Kidney epithelial cell (primary cell): ENCODE measurements around the gene FOXR2. TPM values are rescaled to one million over a fixed set of nuclear protein-coding genes. Genes with fewer than 3 reads are reported as not detected.

ENCODE experiments used
- DNase-seq: peaks from one replicate; pipeline ENCODE4 v3.0.0-alpha.2; 2010; ENCODE audit warnings: low read depth
- H3K27me3 ChIP-seq: 2 replicates; pipeline ENCODE4 v1.6.0; 2011; ENCODE audit warnings: low read length; ENCODE audit not compliant: control insufficient read depth, insufficient read depth
- H3K36me3 ChIP-seq: 2 replicates; pipeline ENCODE4 v1.5.1; 2011; ENCODE audit warnings: low read length; ENCODE audit not compliant: control insufficient read depth, insufficient read depth
- H3K4me3 ChIP-seq: 2 replicates; pipeline ENCODE4 v1.5.1; 2011; ENCODE audit warnings: low read depth, mild to moderate bottlenecking, control low read depth, low read length
- CTCF ChIP-seq: IDR thresholded peaks from 2 replicates; pipeline ENCODE4 v1.5.1; 2011; ENCODE audit warnings: mild to moderate bottlenecking, moderate library complexity, low read length, control low read depth, inconsistent platforms; ENCODE audit not compliant: insufficient read depth, poor library complexity, severe bottlenecking
- total RNA-seq: library from RNA; depleted of rRNA; stranded (reverse); fragments of >200 nt; gene quantifications from 2 replicates; pipeline ENCODE4 v1.2.3, GENCODE V29; 2015

The FOXR2 gene
- not detected in 2 replicates for total RNA-seq

- H3K27me3 ChIP-seq, result no peaks in the 10 kb centered on the region
- no peak within 1 kb of the TSS for H3K4me3 ChIP-seq
- no peak for DNase-seq
- H3K36me3 ChIP-seq, result no peaks in the 10 kb centered on the region
- no peak for TF ChIP-seq CTCF
Measured at GRCh38 chrX:55623100-55623499, at the start of gene FOXR2. Gene FOXR2 (plus strand): TSS chrX:55623400. CDS start chrX:55623712, 312 bp downstream.

- Histone ChIP-seq H3K4me3 (no peak overlapping the region), H3K27me3 (no peaks in the 10 kb centered on the region), H3K36me3 (no peaks in the 10 kb centered on the region)
- DNase-seq, result no peak
- no peak for TF ChIP-seq CTCF
Measured at GRCh38 chrX:55579115-55579514, 44.1 kb upstream of the FOXR2 start.

- TF ChIP-seq CTCF, result no peak
- Histone ChIP-seq H3K27me3 (no peaks in the 10 kb centered on the region), H3K4me3 (no peak overlapping the region), H3K36me3 (no peaks in the 10 kb centered on the region)
- no peak for DNase-seq
Measured at GRCh38 chrX:55582447-55582846, 40.8 kb upstream of the FOXR2 start.

- Histone ChIP-seq H3K4me3 (no peak overlapping the region), H3K27me3 (no peaks in the 10 kb centered on the region), H3K36me3 (no peaks in the 10 kb centered on the region)
- no peak for TF ChIP-seq CTCF
- DNase-seq, result no peak
Measured at GRCh38 chrX:55593296-55593695, 29.9 kb upstream of the FOXR2 start.

GRCh38 chrX:55593756-55594257, 29.4 kb upstream of the FOXR2 start:
- TF ChIP-seq CTCF, result no peak
- Histone ChIP-seq H3K27me3 (no peaks in the 10 kb centered on the region), H3K36me3 (no peaks in the 10 kb centered on the region), H3K4me3 (no peak overlapping the region)
- DNase-seq, result no peak

- no peak for DNase-seq
- no peaks in the 10 kb centered on the region for H3K36me3 ChIP-seq
- no peak overlapping the region for H3K4me3 ChIP-seq
- TF ChIP-seq CTCF, result no peak
- no peaks in the 10 kb centered on the region for H3K27me3 ChIP-seq
Measured at GRCh38 chrX:55598333-55598732, 24.9 kb upstream of the FOXR2 start.
